ENCODE results near the gene NFKBIE.

DNA sequence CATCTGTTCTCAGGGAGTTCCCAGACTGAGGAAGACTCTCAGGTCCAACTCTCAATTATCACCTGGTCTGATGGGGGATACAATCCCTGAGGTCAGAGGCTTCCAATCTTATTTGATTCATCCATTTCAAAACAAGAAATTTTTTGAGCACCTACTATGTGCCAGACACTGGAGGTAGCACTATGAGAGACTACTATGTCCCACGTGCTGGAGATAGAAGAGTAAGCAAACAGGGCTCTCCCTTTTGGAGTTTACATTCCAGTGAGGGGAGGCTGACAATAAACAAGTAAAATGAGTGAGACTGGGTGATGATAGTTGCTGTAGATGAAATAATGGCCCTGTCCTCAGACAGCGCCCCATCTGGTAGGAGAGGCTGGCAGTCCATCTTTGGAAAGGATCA lies 21.4 kb upstream of the NFKBIE start:
- TF ChIP-seq, protein P1, sequence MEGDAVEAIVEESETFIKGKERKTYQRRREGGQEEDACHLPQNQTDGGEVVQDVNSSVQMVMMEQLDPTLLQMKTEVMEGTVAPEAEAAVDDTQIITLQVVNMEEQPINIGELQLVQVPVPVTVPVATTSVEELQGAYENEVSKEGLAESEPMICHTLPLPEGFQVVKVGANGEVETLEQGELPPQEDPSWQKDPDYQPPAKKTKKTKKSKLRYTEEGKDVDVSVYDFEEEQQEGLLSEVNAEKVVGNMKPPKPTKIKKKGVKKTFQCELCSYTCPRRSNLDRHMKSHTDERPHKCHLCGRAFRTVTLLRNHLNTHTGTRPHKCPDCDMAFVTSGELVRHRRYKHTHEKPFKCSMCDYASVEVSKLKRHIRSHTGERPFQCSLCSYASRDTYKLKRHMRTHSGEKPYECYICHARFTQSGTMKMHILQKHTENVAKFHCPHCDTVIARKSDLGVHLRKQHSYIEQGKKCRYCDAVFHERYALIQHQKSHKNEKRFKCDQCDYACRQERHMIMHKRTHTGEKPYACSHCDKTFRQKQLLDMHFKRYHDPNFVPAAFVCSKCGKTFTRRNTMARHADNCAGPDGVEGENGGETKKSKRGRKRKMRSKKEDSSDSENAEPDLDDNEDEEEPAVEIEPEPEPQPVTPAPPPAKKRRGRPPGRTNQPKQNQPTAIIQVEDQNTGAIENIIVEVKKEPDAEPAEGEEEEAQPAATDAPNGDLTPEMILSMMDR (IDR thresholded peaks at IDR 0.05; ENCODE audit: poor library complexity, severe bottlenecking): no peak
- TF ChIP-seq POLR2AphosphoS5 (IDR thresholded peaks at IDR 0.05) (no peak), RAD21 (conservative IDR thresholded peaks at IDR 0.05) (no peak), SMC3 (conservative IDR thresholded peaks at IDR 0.05; ENCODE audit: poor library complexity) (no peak), EZH2 (IDR thresholded peaks at IDR 0.05; ENCODE audit: borderline replicate concordance, insufficient read depth, low read length, poor library complexity, severe bottlenecking) (no peak)
